Embryonic facial prominence (tissue), 1 donor: ENCODE data around the gene IQSEC1.

Source experiments
- DNase-seq: peaks from one replicate; pipeline ENCODE4 v3.0.0-alpha.2; 2016; ENCODE audit errors: extremely low spot score

IQSEC1 gene

DNA sequence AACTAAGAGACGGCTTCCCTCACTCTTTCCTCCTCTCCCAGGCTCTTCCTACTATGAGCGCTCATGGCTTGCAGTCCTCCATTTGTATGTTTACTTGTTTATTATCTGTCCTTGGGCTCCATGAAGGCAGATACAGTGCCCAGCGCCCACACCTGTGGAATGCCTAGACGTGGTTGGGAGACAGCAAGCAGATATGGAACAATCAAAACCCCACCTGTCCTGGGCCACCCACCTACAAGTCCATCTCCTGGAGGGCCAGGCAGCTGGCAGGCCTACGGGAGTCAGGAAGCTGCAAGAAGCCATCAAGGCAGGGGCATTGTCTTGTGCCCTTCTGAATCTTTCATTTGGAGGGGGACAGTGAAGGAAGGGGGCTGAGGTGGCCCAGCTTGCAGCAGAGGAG, 104.7 kb downstream of the IQSEC1 start:
- no peak for DNase-seq

DNA sequence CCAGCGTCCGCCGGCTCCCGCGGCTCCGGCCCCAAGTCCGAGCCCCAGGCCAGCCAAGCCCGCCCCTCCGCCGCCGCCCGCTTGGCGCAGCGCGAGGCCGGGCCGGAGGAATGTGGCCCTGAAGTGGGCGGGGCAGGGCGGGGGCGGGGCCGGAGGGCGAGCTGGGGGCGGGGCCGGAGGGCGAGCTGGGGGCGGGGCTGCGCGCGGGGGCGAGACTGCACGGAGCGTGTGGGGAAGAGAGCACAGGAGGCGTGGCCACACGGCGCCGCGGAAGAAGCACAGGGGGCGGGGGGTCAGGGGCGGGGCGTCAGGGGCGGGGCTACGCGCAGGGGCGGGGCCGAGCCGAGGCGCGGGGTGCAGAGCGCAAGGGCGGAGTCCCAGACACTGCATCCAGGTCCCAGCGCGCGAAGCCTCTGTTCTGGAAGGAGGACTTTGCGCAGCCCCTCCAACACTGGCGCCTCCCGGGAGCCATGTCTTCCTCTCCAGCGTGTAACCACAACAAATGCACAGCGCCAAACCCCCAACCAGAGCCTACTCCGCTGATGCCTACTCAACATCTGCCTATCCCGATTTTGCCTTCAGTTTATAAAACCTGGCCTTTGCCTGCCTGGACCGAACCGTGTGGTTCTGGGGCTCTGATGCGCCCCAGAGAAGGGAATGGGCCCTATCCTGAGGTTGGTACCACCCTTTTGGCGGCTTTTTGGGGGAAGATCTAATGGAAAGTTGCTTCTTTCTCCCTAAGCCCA, 105.5 kb downstream of the IQSEC1 start:
- peak; percentile 85 for DNase-seq

DNA sequence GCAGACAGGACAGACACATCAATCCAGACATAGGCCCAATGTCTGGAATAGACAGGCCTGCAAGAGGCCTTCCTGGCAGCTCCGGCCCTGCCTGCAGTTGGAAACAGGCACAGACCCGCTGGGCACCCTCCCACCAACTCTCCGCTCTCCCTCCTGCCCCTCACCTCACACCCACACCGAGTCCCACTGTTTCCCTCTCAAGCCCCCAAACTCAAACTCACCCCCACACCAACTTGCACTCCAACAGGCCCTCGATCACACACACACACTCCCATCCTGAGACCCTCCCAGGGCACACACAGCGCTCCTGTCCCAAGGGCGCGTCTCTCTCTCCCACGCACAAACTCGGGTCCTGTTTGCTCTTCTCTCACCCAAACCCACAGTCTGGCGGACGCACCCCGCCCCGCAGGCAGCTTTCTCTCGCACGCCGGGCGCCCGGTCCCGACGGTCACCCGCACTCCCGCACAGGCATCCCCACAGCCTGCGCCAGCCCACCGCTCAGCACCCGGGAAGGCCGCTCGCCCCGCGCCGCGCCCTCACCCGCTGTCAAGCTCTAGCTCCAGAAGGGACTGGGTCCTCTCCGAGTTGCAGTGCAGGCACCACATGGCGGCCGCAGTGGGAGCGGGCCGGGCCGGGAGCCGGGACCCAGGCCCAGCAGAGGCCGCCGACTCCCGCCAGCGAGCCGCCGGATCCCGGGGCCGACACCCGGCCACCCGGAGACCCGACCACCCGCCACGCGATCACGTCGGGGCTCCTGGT, 106.2 kb downstream of the IQSEC1 start:
- no peak for DNase-seq

DNA sequence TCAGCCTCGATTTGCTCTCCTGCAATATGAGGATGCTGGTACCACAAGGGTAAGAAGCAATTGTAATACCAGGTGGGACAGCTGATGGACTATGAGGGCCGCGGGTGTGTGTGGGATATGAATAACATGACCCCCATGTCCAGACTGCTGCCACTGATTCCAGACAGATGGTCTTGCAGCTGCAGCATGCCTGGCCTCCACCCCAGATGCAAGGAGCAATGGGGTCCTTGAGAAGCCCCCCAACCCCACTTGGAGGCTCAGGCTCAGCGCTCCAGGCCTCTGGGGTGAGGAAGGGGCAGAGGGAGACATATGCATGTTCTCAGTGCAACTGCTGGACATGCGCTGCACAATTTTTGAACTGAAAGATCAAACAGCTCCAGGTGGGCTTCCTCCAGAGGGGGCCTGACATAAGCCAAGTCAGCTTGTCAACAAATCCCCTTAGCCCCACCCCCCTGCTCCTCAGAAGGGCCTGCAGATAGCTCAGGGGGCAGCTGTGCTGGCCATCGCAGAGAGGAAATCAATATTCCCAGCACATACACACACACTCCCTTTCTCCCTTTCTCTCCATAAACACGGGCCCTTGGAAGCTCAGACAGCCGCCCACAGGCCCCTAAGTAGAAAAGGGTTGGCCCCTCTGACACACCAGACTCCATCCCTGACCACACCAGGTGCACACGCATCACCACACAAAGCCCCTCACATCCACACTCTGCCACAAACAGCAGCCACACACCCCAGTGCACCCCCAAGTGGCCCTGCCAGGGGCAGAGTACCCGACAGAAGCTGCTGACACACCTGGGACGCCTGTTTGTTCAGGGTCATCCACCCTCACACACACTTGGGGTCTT, 107.0 kb downstream of the IQSEC1 start:
- no peak for DNase-seq

DNA sequence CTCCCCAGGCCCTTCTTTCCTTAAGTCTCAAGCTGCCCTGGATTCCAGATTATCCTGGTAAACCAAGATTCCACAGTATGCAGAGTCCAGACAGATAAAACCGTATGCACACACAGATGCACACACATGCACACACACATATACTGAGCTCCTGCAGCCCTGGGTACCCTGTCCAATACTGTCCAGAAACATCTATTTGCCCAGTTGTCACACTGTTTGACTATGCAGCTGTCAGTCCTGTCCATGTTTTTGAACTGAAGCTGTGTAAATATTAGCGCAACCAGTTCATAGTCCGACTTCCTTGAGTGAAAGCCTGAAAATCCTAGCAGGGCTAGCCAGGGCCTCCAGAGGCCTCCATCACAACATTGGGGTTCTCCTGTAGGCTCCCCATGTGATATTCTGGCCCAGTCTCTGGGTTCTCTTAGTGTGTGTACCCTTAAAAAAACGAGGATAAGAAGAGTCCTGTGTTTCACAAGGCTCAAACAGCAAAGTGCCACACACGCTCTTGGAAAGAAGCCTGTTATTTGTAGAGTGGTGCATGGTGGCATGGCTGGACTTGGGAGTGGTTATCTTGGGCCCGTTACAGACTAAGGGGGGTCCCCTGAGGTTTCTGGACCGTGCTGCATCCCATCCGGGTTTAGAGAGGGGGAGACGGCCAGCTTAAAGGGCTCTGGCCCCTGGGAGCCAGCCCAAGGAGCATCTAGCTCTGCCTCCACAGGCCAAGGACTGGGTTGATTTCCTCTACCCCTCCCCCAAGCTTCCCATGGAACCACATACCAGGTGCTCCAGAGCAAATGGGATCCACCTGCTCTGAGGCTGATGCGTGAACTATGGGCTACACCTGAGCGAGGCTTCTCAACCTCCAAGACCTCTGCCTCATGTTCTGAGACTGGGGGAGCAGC, 108.3 kb downstream of the IQSEC1 start:
- no peak for DNase-seq

DNA sequence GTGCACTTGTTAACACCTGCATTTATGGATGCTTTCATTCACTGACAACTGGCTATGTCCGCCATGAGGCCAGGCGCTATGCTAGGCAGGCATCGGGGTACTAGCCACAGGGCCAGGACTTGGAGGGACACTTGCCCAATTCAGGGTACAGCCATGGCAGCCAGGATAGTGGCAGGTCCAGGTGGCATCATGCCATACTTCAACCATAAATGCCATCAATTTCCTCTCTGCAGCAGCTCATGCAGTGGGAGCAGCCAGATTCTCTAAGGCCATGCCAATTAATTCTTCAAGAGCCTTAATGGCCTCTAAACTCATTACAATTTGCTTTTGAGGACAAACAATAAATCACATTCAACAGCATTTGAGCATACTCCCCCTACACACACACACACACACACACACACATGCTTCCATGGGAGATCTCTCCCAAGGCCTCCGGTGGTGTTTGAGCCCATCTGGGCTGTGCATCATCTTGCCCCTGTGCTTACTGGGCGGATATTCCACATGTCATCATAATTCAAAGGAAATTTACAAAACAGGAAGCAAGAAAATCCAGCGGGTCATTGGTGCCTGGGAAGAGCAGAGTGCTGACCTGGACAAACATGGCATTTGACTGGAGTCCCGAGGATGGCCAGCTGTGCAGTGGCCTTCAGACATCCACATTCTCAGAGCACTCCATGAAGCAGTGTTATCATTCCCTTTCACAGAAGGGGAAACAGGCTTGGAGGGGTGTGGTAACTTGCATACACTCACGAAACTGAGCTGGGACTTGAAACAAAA, 109.1 kb downstream of the IQSEC1 start:
- no peak for DNase-seq

DNA sequence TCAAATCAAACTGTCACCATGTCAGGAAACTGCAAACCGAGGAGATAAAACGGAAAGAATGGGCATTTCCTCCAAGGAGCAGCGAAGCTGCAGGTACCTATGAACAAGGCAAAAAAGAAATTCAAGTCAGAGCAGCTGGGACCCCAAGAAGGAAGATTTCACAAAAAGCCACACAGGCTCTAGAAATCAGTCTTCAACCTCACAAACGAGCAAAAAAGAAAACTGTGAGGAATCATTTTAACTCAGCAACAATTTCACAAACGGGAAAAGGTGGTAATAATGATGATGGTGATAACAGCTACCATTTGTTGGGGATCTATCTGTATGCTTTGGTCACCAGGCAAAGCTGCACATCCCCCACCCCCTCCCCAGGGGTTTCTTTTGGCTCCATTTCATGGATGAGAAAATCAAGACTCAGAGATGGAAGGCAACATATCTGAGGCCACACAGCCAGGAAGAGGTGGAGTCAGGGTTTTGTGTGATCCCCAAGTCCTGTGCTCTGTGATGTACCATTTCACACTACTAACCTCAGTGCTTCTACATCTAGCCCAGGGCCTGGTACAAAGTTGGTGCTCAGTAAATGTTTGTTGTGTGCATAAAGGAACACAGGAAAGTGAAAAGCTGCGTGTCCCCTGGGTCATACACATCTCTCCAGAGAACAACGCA, 109.9 kb downstream of the IQSEC1 start:
- no peak for DNase-seq

DNA sequence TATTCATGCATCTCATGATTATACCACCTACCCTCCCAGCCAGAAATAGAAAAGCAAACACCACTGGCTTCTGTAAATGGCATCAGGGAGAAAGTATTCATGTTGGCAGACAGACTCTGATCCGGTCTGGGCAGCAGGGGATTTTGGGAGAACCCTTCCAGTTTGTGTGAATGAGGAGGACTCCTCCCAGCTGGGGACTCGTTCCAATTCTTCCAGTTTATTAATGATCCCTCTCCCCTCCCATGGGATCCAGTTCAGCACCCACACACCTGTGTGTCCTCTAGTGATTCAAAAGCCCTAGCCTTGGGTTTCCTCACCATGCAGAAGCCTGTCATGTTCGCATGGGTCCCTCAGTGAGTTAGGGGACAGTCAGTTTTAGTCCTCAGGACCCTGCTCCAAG, 110.9 kb downstream of the IQSEC1 start:
- no peak for DNase-seq

DNA sequence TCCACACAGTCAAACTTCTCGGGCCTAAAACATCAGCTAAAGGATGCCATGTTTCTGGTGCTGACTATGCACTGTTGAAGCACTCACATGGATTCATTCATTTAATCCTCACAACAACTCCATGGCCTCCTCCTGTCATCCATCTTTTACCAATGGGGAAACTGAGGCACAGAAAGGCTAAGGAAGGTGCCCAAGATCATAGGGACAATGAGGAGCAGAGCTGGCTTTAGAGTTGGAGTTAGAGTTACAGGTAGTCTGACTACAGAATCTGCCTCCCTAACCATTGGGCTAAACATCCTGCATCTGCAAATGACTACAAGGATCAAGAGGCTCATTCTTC, 111.6 kb downstream of the IQSEC1 start:
- no peak for DNase-seq

DNA sequence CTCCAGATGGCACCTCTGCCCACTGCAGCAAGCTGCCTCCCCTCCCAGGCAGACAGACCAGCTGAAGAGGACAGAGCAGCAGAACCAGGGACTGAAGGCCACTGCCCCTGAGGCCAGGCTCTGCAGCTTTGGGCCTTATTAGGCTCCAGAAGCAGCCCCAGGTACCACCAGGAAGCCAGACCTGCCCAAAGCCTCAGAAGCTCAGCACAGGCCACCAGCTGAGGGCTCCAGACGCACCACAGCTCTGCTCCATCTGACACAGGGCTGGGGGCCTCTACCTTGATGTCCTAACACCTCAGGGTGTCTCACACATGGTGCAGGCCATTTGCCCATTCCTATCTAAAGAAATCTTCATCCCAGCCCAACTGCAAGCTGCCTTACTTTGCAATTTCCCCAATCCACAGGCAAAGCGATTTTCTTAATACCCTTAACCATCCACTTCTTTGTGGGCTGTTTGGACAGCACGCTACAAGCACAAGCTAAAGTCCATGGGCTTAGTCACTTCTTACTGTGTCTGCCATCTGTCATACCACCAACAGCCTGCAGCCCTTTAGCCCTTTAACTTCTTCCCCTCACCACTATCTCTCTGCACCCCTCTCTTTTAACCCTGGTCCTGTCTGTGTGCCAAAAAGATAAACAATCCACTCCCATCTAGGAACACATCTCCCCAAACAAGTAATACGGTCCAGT, 112.1 kb downstream of the IQSEC1 start:
- no peak for DNase-seq

DNA sequence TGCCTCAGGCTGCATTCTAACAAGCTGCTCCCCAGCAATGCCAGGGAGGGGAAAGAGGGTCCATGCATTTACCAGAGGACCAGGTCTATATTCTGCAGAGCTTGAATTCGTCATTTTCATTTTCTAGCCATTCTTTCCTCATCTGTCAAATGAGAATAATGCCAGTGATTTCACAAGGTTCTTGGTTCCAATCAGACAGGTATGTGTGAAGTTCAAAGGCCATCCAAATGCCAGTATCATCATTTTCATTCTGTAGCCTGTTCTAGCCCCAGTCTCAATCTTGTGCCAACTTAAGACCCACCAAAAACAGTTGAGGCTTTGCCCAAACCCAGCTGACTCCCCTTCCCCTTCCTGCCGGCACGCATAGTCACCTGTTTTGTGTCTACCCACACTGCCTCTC, 112.7 kb downstream of the IQSEC1 start:
- no peak for DNase-seq

DNA sequence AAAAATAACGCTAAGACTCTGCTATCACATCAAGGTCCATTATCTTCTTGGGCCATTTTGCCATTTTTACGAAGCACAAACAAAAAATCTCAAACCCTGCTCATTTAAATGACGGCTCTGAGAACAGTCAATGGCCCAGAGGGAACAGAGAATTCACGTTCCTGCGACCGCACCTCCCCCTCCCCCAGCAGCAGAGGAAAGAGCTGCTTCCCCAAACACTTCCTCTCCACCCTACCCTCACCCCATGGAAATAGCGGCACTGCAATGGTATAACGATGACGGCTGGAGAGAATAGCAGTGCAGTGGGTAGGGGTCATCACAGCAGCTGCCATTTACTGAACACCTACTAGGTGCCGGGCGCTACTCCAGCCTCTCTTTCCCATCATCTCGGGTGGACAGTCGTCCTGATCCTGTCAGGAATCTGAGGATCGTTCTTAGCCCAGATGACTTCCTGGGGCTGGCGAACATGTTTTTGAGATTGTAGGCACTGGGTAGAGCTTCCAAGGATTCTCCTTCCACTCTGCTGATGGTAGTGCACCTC, 113.3 kb downstream of the IQSEC1 start:
- no peak for DNase-seq

DNA sequence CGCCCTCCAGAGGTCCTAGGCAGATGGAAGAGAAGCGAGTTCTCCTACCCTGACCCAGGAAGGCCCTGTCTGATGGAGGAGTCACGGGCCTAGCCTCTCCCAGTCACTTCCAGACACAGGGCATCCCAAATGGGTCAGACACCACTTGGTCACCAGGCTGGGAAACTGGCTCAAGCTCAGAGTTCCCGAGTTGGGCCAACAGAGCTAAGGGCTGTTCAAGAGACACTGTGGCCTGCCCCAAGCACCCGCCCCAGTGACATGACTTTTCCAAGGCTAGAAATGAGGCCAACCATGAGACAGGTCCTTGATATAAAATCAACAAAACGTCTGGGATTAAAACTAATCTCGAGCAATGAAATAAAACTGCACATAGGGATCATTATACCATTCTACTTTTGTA, 113.8 kb downstream of the IQSEC1 start:
- no peak for DNase-seq

DNA sequence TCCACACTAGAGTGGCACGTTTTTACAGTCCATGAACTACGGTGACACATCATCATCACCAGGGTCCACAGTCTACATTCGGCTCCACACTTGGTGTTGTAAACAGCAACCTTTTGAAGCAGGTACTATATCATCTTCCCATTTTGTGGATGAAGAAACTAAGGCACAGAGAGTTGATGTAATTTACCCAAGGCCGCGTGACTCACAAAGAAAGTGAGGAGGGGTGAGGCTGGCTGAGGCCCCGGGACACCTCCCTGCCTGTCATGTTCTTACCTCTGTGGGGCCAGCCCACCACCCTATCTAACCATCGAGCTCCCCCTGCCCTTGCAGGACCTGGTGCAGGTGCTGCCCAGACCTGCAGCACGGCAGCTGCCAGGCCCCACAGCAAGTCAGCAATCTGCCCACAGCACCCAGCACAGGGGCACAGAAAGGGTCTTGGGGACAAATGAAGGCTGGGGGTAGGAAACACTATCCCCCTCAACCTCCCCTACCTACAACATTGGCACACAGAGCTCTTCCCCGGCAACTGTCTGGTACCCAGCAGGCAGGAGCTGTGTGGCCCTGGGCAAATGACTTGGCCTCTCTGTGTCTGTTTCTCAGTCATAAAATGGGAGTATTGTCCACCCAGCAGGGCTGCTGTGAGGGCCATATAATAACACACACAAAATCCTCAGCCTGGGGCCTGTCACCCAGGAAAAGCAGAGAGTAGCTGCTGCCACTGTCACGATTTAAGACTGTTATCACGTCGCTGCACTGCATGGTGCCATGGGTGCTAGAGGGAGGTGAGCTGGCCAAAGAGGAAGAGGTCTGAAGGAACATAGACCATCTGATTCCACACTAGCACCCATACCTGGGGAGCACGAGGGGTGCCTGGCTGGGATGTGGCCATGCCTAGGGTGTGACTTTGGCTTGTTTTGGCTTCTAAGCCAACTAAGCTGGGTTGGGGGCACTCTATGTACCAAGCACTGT, 115.1 kb downstream of the IQSEC1 start:
- no peak for DNase-seq

DNA sequence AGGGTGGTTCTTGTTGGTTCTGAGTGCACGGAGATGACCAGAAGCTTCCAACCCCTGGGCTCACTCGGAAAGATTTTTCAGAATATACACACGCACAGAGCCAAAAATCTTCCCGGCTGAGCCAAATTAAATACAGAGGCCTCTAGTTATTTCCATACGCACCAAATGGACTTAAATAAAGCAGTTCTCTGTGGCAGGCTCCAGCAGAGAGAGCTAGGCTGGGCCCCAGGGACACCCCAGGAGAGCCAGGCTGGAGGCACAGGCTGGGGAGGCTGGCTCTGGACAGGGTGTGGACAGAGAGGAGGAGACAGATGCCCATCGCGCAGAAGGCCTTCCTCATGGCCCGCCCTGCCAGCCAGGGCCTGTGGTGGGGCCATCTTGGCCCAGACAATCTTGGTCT, 115.9 kb downstream of the IQSEC1 start:
- no peak for DNase-seq

DNA sequence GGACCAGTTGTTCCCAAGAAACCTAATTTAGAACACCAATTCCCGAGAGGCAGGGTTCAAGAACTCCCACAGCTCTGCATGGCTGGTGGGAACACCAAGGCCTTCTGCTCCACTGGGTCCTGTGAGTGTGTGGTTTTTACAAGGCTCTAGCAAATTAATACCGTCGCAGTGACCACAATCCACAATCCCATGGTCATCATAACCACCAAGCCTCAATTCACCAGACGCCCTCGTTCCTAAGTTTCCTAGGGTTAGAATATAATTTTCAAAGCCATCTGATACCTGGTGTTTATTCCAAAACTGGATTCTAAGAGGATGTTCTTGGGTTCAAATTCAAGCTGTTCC, 116.9 kb downstream of the IQSEC1 start:
- no peak for DNase-seq

DNA sequence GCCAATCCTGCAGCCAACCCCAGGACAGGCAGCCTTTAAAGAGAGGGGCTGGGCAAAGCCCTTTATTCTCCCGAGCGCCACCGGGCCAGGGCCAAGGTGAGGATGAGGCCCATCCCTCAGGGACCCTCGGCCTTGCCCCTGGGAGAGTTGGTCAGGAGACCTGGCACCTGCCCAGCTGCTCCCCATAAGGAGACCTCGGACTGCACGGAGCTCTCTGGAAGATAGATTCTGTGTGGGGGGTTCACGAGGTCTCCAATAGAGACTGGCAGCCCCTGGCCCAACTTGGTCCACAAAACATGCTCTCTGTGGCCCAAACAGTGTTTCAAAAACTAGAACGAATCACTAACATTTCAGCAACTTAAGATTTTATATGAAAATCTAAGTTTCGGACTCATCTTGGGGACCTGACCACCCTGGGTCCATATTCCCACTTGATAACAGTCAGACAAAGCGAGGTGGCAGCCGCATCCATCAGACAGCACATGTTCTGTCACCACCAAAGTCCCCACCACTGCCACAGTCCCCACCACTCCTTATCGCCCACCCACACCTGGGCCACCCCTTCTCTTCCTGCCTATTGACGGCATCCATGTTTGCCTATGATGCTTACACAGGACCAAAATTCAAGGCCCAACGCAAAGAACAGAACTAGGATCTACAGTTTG, 117.4 kb downstream of the IQSEC1 start:
- no peak for DNase-seq
